Fibroblast of skin of left biceps (primary cell): ENCODE data around the gene SAP30L.

ENCODE experiments used
- DNase-seq, 2 experiments: peaks; one replicate each; pipeline ENCODE4 v3.0.0-alpha.2; 2013; ENCODE audit warnings: low read depth in 2 of 2

Gene SAP30L

GRCh38 chr5:154464438-154464837, 18.6 kb downstream of the SAP30L start:
- no peak for DNase-seq

DNA sequence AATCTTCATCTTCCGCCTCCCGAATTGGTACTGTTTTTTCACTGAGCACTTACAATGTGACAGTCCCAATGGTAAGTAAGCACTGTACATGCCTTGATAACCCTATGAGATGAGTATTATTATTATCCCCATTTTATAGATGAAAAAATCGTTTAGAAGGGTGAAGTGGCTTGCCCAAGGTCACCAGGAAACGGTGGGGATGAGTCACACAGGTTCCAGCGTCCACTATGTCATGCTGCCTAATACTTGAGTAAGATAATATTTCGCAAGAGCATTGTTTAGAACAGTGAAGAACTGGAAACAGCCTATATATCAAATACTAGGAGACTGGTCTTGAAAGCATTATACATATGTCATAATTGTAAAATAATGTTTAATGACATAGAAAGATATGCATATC, 19.4 kb downstream of the SAP30L start:
- DNase-seq: no peak

GRCh38 chr5:154466147-154466546, 20.4 kb downstream of the SAP30L start:
- DNase-seq: no peak

GRCh38 chr5:154466671-154467070, 20.9 kb downstream of the SAP30L start:
- no peak for DNase-seq

GRCh38 chr5:154467655-154468354, 22.0 kb downstream of the SAP30L start:
- DNase-seq: no peak

- DNase-seq: no peak
Measured at GRCh38 chr5:154470137-154470536, 24.3 kb downstream of the SAP30L start.

GRCh38 chr5:154470947-154471870, 25.4 kb downstream of the SAP30L start:
- no peak for DNase-seq

DNA sequence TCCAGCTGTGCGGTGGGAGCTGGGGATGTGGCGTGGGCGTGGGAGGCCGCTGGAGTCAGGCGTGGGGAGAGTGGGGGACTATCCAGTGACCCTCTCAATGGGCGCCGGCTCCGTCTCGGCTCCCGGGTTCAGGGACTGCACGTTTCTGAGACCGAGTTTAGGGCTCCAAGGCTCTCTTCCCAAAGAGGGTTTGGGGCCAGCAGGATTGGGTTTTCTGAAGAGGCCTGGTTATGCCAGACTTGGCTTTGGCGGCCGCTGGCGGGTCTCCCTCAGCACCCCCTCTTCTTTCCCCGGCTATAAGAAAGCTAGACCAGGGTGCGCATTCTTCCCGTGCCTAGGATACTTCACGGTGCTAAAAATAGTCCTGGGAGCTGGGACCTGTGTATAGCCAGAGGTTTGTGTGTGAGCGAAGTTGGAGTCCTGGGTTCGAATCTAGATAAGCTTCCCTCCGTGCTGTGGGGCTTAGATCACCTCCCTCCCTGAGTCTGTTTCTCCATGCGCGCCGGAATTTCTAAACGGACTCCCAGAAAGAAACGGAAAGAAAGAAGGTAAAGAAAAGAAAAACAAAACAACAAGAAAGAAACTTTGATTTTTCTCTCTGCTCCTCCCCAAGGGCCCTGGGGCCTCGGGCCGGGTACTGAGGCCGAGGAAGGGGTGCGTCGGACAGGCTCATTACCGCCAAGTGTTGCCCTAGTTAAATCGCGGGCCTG, 27.2 kb downstream of the SAP30L start:
- no peak for DNase-seq

- DNase-seq: no peak
Measured at GRCh38 chr5:154473581-154474283, 27.9 kb downstream of the SAP30L start.

GRCh38 chr5:154474396-154475334, 28.9 kb downstream of the SAP30L start:
- no peak for DNase-seq

- no peak for DNase-seq
Measured at GRCh38 chr5:154475591-154476353, 30.0 kb downstream of the SAP30L start.

DNA sequence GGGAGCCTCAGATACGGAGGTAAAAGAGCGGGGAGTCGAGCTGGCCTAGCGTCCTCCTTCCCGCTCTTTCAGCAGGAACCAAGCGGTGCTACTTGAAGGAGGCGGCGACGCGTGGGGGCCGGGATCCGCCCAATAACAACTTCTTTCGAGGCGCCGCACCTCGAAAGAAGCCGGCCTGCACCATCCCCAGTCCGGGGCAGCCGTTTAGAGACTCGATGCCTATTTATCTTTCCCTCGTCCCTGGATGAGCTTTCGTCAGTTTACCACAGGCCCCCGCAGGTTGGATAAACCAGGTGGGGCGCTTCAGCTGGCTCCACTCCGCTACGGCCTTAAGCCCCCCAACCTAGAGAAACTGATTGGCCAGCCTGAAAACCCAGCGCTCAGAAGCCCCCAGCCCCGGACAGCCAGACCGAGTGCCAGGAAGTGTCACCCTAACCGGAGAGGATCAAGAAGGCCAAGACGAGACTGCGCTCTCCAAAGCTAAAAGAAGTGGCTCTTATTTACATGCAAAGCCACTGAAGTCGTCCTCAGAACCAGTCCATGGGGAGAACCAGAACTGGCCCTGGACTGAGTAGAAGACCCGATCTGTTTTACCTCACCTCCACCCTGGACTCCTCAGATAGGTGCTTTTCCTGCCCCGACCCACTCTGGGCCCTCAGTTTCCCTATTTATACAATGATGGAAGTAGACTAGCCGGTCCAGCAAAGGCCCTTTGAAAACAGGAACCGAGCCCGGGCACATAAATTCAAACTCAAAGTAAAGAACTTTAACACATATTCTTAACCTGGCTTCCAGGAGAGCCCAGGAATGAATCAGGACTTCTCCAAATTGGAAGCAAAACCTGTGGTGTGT, 30.8 kb downstream of the SAP30L start:
- DNase-seq: no peak

- DNase-seq: no peak
Measured at GRCh38 chr5:154477382-154478223, 31.8 kb downstream of the SAP30L start.

GRCh38 chr5:154478224-154478565, 32.4 kb downstream of the SAP30L start, which contains the start of gene HAND1:
HAND1 (minus strand) TSS chr5:154478227; CDS start chr5:154478008, 219 bp downstream.
- no peak for DNase-seq

- no peak for DNase-seq
Measured at GRCh38 chr5:154478752-154479159, 33.0 kb downstream of the SAP30L start.

DNA sequence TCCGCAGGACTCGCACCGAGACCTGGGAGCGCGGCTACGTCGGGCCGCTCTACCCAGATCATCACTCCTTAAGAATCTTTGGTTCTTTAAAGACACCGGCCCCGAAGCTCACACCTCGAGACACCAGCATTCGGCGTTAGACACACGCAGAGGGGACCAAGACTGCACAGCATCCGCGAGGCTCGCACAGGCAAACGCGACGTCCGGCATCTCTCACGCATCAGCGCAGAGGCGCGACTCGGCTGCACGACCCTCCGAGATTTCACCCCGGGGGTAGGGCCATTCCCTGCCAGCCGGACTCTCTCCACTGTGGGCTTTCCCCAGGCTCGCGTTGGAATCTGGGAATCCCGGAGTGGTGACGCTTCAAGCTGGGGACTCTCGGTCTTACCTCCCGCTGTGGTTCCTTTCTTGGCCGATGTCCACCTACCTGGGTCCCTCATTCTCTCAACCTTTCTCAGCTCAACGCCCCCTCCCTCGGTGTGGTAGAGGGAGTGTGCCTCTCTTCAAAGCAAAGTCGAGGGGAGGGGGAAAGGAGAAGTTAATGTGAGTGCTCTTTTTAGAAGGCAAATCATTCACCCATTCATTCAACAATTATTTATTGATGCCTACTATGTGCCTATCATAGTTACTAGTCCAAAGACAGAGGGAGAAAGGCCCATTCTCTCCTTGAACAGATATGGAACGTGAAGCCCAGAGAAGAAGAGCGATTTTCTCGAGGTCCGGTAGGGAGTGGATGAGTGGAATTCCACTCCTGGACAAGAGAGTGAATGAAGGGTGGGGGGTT, 33.6 kb downstream of the SAP30L start:
- DNase-seq: no peak
